22Rv1 (cell line): ENCODE measurements around the gene PLD1.

Source experiments
- H3K27ac ChIP-seq: fragments of 450-650 bp; 2 replicates; pipeline ENCODE4 v1.5.1; 2017
- ZFX ChIP-seq: fragments of 450-650 bp; IDR thresholded peaks from 2 replicates; pipeline ENCODE4 v1.6.1; 2017; ENCODE audit warnings: antibody characterized with exemption, borderline replicate concordance
- TF ChIP-seq, protein P1 (sequence below): fragments of 450-650 bp; IDR thresholded peaks from 2 replicates; pipeline ENCODE4 v1.5.1; 2017; ENCODE audit warnings: mild to moderate bottlenecking

PLD1 gene

GRCh38 chr3:171841620-171842000, 31.3 kb upstream of the PLD1 start:
- H3K27ac ChIP-seq, result no peak overlapping the region
- TF ChIP-seq, protein P1, sequence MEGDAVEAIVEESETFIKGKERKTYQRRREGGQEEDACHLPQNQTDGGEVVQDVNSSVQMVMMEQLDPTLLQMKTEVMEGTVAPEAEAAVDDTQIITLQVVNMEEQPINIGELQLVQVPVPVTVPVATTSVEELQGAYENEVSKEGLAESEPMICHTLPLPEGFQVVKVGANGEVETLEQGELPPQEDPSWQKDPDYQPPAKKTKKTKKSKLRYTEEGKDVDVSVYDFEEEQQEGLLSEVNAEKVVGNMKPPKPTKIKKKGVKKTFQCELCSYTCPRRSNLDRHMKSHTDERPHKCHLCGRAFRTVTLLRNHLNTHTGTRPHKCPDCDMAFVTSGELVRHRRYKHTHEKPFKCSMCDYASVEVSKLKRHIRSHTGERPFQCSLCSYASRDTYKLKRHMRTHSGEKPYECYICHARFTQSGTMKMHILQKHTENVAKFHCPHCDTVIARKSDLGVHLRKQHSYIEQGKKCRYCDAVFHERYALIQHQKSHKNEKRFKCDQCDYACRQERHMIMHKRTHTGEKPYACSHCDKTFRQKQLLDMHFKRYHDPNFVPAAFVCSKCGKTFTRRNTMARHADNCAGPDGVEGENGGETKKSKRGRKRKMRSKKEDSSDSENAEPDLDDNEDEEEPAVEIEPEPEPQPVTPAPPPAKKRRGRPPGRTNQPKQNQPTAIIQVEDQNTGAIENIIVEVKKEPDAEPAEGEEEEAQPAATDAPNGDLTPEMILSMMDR, result no peak
- TF ChIP-seq ZFX, result no peak

DNA sequence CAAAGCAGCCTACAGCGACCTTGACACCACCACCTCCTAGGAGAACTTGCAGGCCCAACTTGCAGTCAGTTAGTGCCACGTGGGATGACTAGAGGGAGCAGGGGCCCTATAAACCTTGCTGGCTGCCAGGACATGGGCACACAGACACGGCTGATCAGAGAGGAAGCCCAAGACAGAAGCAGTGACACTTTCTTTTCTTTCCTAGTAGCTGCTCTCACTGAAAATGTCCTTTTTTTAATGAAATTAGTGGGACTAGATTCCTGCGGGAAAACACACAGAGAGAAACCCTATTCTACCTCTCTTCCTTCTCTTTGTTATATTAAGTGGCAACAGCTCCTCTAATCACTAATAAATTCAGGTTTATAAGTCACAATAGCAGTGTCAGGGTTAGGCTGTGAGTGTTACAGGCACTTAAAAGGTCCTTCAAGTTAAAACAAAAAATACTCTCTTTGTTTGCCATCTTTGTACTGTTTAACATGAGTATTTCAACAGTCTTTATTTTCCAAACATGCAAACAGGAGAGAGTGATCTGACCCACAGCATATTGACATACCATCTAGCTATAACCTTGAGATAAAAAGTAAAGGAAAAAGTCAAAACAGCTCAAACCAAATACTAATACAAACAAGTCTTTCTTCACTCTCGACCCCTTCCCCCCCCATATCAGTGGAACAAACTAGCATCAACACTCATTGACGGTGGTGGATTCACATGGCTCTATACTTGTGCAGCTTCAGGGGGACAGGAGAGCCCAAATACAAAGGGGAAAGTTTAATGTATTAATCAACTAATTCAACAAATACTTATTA, 30.7 kb upstream of the PLD1 start:
- no peak overlapping the region for H3K27ac ChIP-seq
- TF ChIP-seq, protein P1, result no peak
- TF ChIP-seq ZFX, result no peak

- TF ChIP-seq, protein P1, result no peak
- TF ChIP-seq ZFX, result no peak
- no peak overlapping the region for H3K27ac ChIP-seq
Measured at GRCh38 chr3:171840445-171840810, 30.1 kb upstream of the PLD1 start.

- H3K27ac ChIP-seq, result no peak overlapping the region
- no peak for TF ChIP-seq ZFX
- TF ChIP-seq, protein P1, result no peak
Measured at GRCh38 chr3:171839270-171839669, 29.0 kb upstream of the PLD1 start.

DNA sequence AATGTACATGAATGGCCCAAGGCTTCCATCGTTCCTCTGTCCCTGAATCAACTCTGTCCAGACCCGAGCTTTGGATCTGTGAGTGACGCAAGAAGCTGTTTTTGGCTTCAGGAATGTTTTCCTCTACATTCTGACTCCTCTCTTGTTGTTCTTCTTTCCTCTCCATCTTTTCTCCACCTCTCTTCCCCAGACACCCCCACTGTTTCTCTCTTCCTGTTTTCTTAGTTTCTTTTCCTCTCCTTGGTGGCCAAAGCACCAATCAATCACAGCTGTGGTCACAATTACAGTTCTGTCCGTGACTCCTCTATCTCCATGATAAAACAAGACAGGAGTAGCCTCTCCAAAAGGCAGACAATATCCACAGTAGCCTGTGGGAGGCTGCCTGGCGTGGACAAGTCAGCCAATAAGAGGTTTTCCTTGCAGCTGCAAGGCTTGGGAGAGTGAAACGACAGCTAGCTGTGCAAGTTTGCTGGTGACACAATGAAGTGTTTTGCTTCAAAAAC, 28.0 kb upstream of the PLD1 start:
- no peak for TF ChIP-seq ZFX
- TF ChIP-seq, protein P1, result no peak
- H3K27ac ChIP-seq, result no peak overlapping the region

DNA sequence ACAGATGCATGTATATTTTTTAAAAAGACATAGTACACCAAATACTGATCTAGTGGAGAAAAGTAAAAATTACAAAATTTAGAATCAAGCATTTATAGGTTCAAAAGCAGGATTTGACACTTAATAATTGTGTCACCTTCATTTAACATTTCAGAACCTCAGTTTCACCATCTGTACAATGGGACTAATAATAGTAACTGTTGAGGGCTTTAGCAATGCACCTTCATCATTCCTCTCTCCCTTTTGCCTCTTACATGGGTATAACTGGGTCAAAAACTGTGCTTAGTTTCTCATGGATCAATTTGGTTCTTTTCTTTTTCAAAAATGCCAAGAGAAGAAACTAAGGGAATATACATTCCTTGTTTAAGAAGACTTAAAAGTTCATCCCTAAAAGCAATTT, 27.4 kb upstream of the PLD1 start:
- TF ChIP-seq, protein P1, result no peak
- TF ChIP-seq ZFX, result no peak
- H3K27ac ChIP-seq, result no peak overlapping the region

DNA sequence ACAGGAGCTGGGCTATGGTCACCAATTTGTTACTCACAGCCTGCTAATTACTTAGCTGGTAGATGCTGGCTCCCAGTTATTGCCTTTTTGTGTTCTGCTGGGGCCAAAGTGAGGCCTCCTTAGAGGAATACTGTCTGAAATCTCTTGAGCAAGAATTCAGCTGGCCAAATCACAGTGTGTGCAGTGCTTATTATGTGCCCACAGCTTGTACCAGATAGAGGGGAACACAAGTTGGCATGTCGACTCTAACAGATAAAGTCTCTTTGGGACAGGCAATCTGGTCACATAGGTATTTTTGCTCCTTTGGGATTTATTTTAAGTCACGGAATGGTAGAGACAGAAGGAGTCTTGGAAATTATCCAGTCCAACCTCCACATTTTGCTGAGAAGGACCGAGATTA, 26.6 kb upstream of the PLD1 start:
- TF ChIP-seq ZFX, result no peak
- no peak overlapping the region for H3K27ac ChIP-seq
